ENCODE results near the gene ADRB1. TPM values are rescaled to one million over a fixed set of nuclear protein-coding genes. Genes with fewer than 3 reads are reported as not detected.

ADRB1 gene
- total RNA-seq, 1 donor = not detected

GRCh38 chr10:114017873-114018272 is 25.8 kb upstream of the ADRB1 start:
- no peaks in the 10 kb centered on the region for H3K9me3 ChIP-seq (ENCODE audit: low read depth, low read length)
- no peaks in the 10 kb centered on the region for H4K20me1 ChIP-seq (ENCODE audit: insufficient read depth, low read length)
- no peak overlapping the region for H3K27ac ChIP-seq (ENCODE audit: low read depth, low read length)
- H3K4me2 ChIP-seq (ENCODE audit: insufficient read depth, low read length) = no peak overlapping the region
- peaks cover 5% of the 10 kb centered on the region for H3K27me3 ChIP-seq (ENCODE audit: insufficient read depth, low read length)
- H3K36me3 ChIP-seq (ENCODE audit: insufficient read depth, low read length) = no peaks in the 10 kb centered on the region
- DNase-seq (ENCODE audit: insufficient read length, low spot score, missing footprints) = no peak
- no peaks in the 10 kb centered on the region for H3K4me1 ChIP-seq (ENCODE audit: insufficient read depth, low read length)
- TF ChIP-seq, protein P1, sequence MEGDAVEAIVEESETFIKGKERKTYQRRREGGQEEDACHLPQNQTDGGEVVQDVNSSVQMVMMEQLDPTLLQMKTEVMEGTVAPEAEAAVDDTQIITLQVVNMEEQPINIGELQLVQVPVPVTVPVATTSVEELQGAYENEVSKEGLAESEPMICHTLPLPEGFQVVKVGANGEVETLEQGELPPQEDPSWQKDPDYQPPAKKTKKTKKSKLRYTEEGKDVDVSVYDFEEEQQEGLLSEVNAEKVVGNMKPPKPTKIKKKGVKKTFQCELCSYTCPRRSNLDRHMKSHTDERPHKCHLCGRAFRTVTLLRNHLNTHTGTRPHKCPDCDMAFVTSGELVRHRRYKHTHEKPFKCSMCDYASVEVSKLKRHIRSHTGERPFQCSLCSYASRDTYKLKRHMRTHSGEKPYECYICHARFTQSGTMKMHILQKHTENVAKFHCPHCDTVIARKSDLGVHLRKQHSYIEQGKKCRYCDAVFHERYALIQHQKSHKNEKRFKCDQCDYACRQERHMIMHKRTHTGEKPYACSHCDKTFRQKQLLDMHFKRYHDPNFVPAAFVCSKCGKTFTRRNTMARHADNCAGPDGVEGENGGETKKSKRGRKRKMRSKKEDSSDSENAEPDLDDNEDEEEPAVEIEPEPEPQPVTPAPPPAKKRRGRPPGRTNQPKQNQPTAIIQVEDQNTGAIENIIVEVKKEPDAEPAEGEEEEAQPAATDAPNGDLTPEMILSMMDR (IDR thresholded peaks at IDR 0.05; ENCODE audit: extremely low read depth, low read depth, low read length) = no peak
- no peaks in the 10 kb centered on the region for H3K79me2 ChIP-seq (ENCODE audit: insufficient read depth, low read length)
- H3K4me3 ChIP-seq (ENCODE audit: insufficient read depth, low read length) = no peak overlapping the region
- no peak overlapping the region for H2AFZ ChIP-seq (ENCODE audit: low read length)

DNA sequence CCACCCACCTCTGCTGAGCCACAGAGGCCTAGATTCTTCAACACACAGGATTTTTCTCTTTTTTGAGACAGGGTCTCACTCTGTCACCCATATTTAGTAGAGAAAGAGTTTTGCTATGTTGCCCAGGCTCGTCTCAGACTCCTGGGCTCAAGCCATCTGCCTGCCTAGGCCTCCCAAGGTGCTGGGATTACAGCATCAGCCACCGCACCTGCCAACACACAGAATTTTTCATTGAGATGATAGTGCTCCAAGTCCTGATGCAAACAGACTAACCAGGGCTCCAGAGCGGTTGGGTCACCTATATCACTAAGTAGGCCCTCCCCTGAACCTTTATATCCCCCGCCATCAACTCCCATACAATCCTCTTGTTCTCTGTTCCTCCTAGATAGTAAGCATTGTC is 24.4 kb upstream of the ADRB1 start:
- H3K36me3 ChIP-seq (ENCODE audit: insufficient read depth, low read length) = no peaks in the 10 kb centered on the region
- no peak overlapping the region for H3K4me3 ChIP-seq (ENCODE audit: insufficient read depth, low read length)
- no peak for DNase-seq (ENCODE audit: insufficient read length, low spot score, missing footprints)
- no peaks in the 10 kb centered on the region for H3K9me3 ChIP-seq (ENCODE audit: low read depth, low read length)
- TF ChIP-seq, protein P1 (IDR thresholded peaks at IDR 0.05; ENCODE audit: extremely low read depth, low read depth, low read length) = no peak
- H3K4me2 ChIP-seq (ENCODE audit: insufficient read depth, low read length) = no peak overlapping the region
- H3K4me1 ChIP-seq (ENCODE audit: insufficient read depth, low read length) = no peaks in the 10 kb centered on the region
- H3K27me3 ChIP-seq (ENCODE audit: insufficient read depth, low read length) = peaks cover 5% of the 10 kb centered on the region
- H3K79me2 ChIP-seq (ENCODE audit: insufficient read depth, low read length) = no peaks in the 10 kb centered on the region
- H2AFZ ChIP-seq (ENCODE audit: low read length) = no peak overlapping the region
- no peak overlapping the region for H3K27ac ChIP-seq (ENCODE audit: low read depth, low read length)
- no peaks in the 10 kb centered on the region for H4K20me1 ChIP-seq (ENCODE audit: insufficient read depth, low read length)

GRCh38 chr10:114021154-114021553 is 22.5 kb upstream of the ADRB1 start:
- no peak overlapping the region for H3K4me3 ChIP-seq (ENCODE audit: insufficient read depth, low read length)

DNA sequence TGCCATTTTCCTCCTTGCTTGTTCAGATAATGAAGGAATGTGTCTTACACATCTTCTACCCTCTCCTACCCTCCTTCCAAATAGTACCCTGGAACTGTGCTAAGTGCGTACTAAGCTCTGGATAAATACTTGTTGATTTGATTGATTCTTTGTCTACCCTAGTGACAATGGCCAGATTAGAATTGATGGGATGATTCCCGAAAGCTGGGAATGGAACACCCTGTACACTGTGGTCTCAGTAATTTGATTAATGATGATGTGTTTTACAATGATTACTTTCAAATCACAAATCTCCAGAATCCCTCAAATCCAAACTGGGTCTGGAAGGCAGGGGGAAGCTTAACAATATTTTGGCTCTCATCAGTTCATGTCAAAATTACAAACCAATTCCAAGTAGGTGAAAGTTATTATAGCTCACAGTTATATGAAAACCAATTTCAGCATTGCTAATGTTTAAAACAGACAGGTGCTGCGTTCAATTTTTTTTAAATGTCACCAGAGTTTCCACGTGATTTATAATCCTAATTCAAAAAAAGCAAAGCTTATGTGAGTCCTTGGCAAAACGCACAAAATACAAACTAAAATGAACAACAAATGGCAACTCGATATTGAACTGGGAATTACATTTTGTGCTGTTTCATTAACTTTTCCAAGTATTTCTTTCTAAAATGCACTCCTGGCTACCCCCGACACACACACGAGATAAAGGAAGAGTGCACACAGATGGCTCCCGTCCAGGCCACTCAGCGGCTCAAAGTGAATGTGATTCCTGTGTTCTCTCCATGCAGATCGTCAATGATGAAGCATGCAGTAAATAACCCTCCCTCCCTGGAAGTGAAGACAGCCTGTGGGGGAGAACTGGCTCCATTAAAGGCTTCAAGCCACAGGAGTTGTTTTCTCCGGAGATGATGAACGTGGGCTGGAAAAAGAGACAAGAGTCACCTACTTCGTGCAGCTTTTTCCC is 21.7 kb upstream of the ADRB1 start:
- H3K9me3 ChIP-seq (ENCODE audit: low read depth, low read length) = no peaks in the 10 kb centered on the region
- no peaks in the 10 kb centered on the region for H3K36me3 ChIP-seq (ENCODE audit: insufficient read depth, low read length)
- H2AFZ ChIP-seq (ENCODE audit: low read length) = no peak overlapping the region
- no peaks in the 10 kb centered on the region for H4K20me1 ChIP-seq (ENCODE audit: insufficient read depth, low read length)
- peaks cover 8% of the 10 kb centered on the region for H3K4me1 ChIP-seq (ENCODE audit: insufficient read depth, low read length)
- no peak overlapping the region for H3K27ac ChIP-seq (ENCODE audit: low read depth, low read length)
- DNase-seq (ENCODE audit: insufficient read length, low spot score, missing footprints) = no peak
- H3K79me2 ChIP-seq (ENCODE audit: insufficient read depth, low read length) = no peaks in the 10 kb centered on the region
- TF ChIP-seq, protein P1 (IDR thresholded peaks at IDR 0.05; ENCODE audit: extremely low read depth, low read depth, low read length) = no peak
- H3K4me2 ChIP-seq (ENCODE audit: insufficient read depth, low read length) = no peak overlapping the region
- H3K27me3 ChIP-seq (ENCODE audit: insufficient read depth, low read length) = peaks cover 5% of the 10 kb centered on the region
- no peak overlapping the region for H3K4me3 ChIP-seq (ENCODE audit: insufficient read depth, low read length)

More at GRCh38 chr10:114021154-114021553, 22.5 kb upstream of the ADRB1 start:
- Histone ChIP-seq H3K4me1 (ENCODE audit: insufficient read depth, low read length) (no peaks in the 10 kb centered on the region), H3K27ac (ENCODE audit: low read depth, low read length) (no peak overlapping the region), H3K79me2 (ENCODE audit: insufficient read depth, low read length) (no peaks in the 10 kb centered on the region), H2AFZ (ENCODE audit: low read length) (no peak overlapping the region), H3K4me2 (ENCODE audit: insufficient read depth, low read length) (no peak overlapping the region), H3K36me3 (ENCODE audit: insufficient read depth, low read length) (no peaks in the 10 kb centered on the region), H3K9me3 (ENCODE audit: low read depth, low read length) (no peaks in the 10 kb centered on the region), H4K20me1 (ENCODE audit: insufficient read depth, low read length) (no peaks in the 10 kb centered on the region), H3K27me3 (ENCODE audit: insufficient read depth, low read length) (peaks cover 5% of the 10 kb centered on the region)
- DNase-seq (ENCODE audit: insufficient read length, low spot score, missing footprints) = no peak
- TF ChIP-seq, protein P1 (IDR thresholded peaks at IDR 0.05; ENCODE audit: extremely low read depth, low read depth, low read length) = no peak
